HCT116 (cell line): ENCODE results near the gene MRPS35. TPM values are rescaled to one million over a fixed set of nuclear protein-coding genes. Genes with fewer than 3 reads are reported as not detected.

Experiments
- ATAC-seq: fragments of 200-7000 bp; cut with Tn5 transposase; 2 replicates; pipeline ENCODE4 v1.9.1; 2020; ENCODE audit warnings: mild to moderate bottlenecking, moderate library complexity
- BruUV-seq: library from RNA; stranded (reverse); fragments of 400-500 nt; replicated peaks from 2 replicates; lab custom pipeline; 2021; lab: Mats Ljungman, UMichigan
- CTCF ChIA-PET: fragments of 300-600 bp; sonication (Branson Sonifier 250); formaldehyde crosslinking; loops from one replicate; lab custom pipeline; 2021; ENCODE audit warnings: antibody characterized with exemption; lab: Charles Lee
- POLR2A ChIA-PET: fragments of 300-600, 350-600 bp; sonication (Branson Sonifier 250); formaldehyde crosslinking; loops from one replicate; lab custom pipeline; 2021; ENCODE audit warnings: antibody characterized with exemption; lab: Charles Lee
- RAD21 ChIA-PET, 2 experiments: fragments of 300-600 bp; sonication (Branson Sonifier 250); formaldehyde crosslinking; loops; one replicate each; lab custom pipeline; 2023; ENCODE audit warnings: low total read pairs in 2 of 2; ENCODE audit not compliant: uncharacterized antibody in 2 of 2, unreplicated experiment in 2 of 2, low non-redundant PET in 1 of 2; lab: Charles Lee
- DNase-seq: peaks from one replicate; pipeline ENCODE4 v3.0.0-alpha.2; 2010; ENCODE audit warnings: low read depth, low spot score
- H2AFZ ChIP-seq: fragments of 200-600 bp; shearing (Covaris generic), sonication (generic); 2 replicates; pipeline ENCODE4 v1.6.1; 2017; ENCODE audit warnings: low read depth, mixed run types, mixed read lengths, antibody characterized with exemption, low read length; ENCODE audit not compliant: poor library complexity, severe bottlenecking
- H3K27ac ChIP-seq: 2 replicates; pipeline ENCODE4 v1.5.1; 2012; ENCODE audit warnings: low read depth, low read length
- H3K27me3 ChIP-seq: fragments of 200-600 bp; sonication (generic); 2 replicates; pipeline ENCODE4 v1.6.1; 2016; ENCODE audit warnings: mixed run types, low read length, mixed read lengths; ENCODE audit not compliant: insufficient read depth
- H3K36me3 ChIP-seq, 2 experiments: fragments of 200-500 bp in 1 of 2; fragments of 200-600 bp in 1 of 2; sonication (Bioruptor generic) in 1 of 2; sonication (generic) in 1 of 2; 2 replicates each; pipeline versions ENCODE4 v1.5.1 to v1.6.1; 2014 to 2016; ENCODE audit warnings: low read length in 2 of 2, inconsistent platforms in 1 of 2, mixed read lengths in 1 of 2, mixed run types in 1 of 2; ENCODE audit not compliant: insufficient read depth in 2 of 2, control insufficient read depth in 1 of 2
- H3K4me1 ChIP-seq, 2 experiments: fragments of 200-600 bp in 1 of 2; sonication (generic) in 1 of 2; 2 replicates each; pipeline versions ENCODE4 v1.5.1 to v1.6.1; 2012 to 2017; ENCODE audit warnings: low read length in 2 of 2, inconsistent platforms in 1 of 2, mild to moderate bottlenecking in 1 of 2, mixed read lengths in 1 of 2, mixed run types in 1 of 2, moderate library complexity in 1 of 2; ENCODE audit not compliant: insufficient read depth in 2 of 2, control insufficient read depth in 1 of 2
- H3K4me2 ChIP-seq: fragments of 200-600 bp; sonication (generic); 2 replicates; pipeline ENCODE4 v1.6.1; 2017; ENCODE audit warnings: mixed run types, low read length, mixed read lengths
- H3K4me3 ChIP-seq, 2 experiments: fragments of 200-600 bp in 1 of 2; sonication (generic) in 1 of 2; replicated peaks in 1 of 2; 2 replicates each; pipeline ENCODE4 v1.5.1; 2011 to 2016; ENCODE audit warnings: low read length in 2 of 2, control low read depth in 1 of 2, low read depth in 1 of 2, mild to moderate bottlenecking in 1 of 2, mixed read lengths in 1 of 2, mixed run types in 1 of 2
- H3K79me2 ChIP-seq: fragments of 200-600 bp; sonication (generic); 2 replicates; pipeline ENCODE4 v1.6.1; 2017; ENCODE audit warnings: mild to moderate bottlenecking, mixed run types, low read length, moderate library complexity, mixed read lengths; ENCODE audit not compliant: insufficient read depth
- H3K9ac ChIP-seq: fragments of 200-600 bp; sonication (generic); 2 replicates; pipeline ENCODE4 v1.6.1; 2016; ENCODE audit warnings: low read length, mixed read lengths
- H3K9me2 ChIP-seq: fragments of 200-600 bp; sonication (generic), shearing (Covaris generic); 2 replicates; pipeline ENCODE4 v1.6.1; 2017; ENCODE audit warnings: mixed run types, mild to moderate bottlenecking, moderate library complexity; ENCODE audit not compliant: insufficient read depth
- H3K9me3 ChIP-seq, 2 experiments: fragments of 200-500 bp in 1 of 2; fragments of 200-600 bp in 1 of 2; sonication (Bioruptor generic) in 1 of 2; sonication (generic) in 1 of 2; 2 replicates each; pipeline ENCODE4 v1.6.1; 2014 to 2017; ENCODE audit warnings: low read length in 2 of 2, mixed read lengths in 2 of 2, inconsistent platforms in 1 of 2, low read depth in 1 of 2, mild to moderate bottlenecking in 1 of 2, mixed run types in 1 of 2, moderate library complexity in 1 of 2; ENCODE audit not compliant: control insufficient read depth in 1 of 2, insufficient read depth in 1 of 2
- H4K20me1 ChIP-seq: fragments of 200-600 bp; sonication (generic), shearing (Covaris generic); 2 replicates; pipeline ENCODE4 v1.6.1; 2017; ENCODE audit warnings: mixed run types, mild to moderate bottlenecking, moderate library complexity; ENCODE audit not compliant: insufficient read depth
- CEBPB ChIP-seq: IDR thresholded peaks from 2 replicates; pipeline ENCODE4 v1.6.1; 2012; ENCODE audit warnings: low read depth
- EZH2 ChIP-seq: fragments of 200-600 bp; sonication (generic); IDR thresholded peaks from 2 replicates; pipeline ENCODE4 v1.6.1; 2017; ENCODE audit warnings: antibody characterized with exemption, mixed run types
- EZH2phosphoT487 ChIP-seq: fragments of 200-600 bp; IDR thresholded peaks from 2 replicates; pipeline ENCODE4 v1.6.1; 2018; ENCODE audit warnings: antibody characterized with exemption, borderline replicate concordance
- FOSL1 ChIP-seq: IDR thresholded peaks from 2 replicates; pipeline ENCODE4 v1.6.1; 2012; ENCODE audit warnings: low read depth
- MAX ChIP-seq: IDR thresholded peaks from 2 replicates; pipeline ENCODE4 v1.6.1; 2012
- POLR2A ChIP-seq: IDR thresholded peaks from 2 replicates; pipeline ENCODE4 v1.7.0; 2011; ENCODE audit warnings: borderline replicate concordance; ENCODE audit not compliant: insufficient read depth, insufficient read length; ENCODE audit errors: extremely low read depth
- POLR2AphosphoS5 ChIP-seq: IDR thresholded peaks from 2 replicates; pipeline ENCODE4 v1.6.1; 2011; ENCODE audit warnings: mild to moderate bottlenecking, low read depth, low read length, moderate library complexity
- RAD21 ChIP-seq: IDR thresholded peaks from 2 replicates; pipeline ENCODE4 v1.6.1; 2012; ENCODE audit warnings: low read depth, mild to moderate bottlenecking
- REST ChIP-seq: IDR thresholded peaks from 2 replicates; pipeline ENCODE4 v1.6.1; 2012; ENCODE audit warnings: low read depth
- SIN3A ChIP-seq: IDR thresholded peaks from 2 replicates; pipeline ENCODE4 v1.6.1; 2012; ENCODE audit warnings: low read depth
- SP1 ChIP-seq: IDR thresholded peaks from 2 replicates; pipeline ENCODE4 v1.6.1; 2012; ENCODE audit warnings: low read depth
- TCF7L2 ChIP-seq: IDR thresholded peaks from 2 replicates; pipeline ENCODE4 v1.7.0; 2011; ENCODE audit warnings: borderline replicate concordance, inconsistent platforms; ENCODE audit not compliant: insufficient read depth, insufficient read length; ENCODE audit errors: extremely low read depth
- YY1 ChIP-seq: IDR thresholded peaks from 2 replicates; pipeline ENCODE4 v1.6.1; 2011; ENCODE audit warnings: low read length, low read depth, moderate library complexity, mild to moderate bottlenecking; ENCODE audit not compliant: insufficient replicate concordance; ENCODE audit errors: extremely low read depth
- ZFX ChIP-seq: fragments of 450-650 bp; IDR thresholded peaks from 2 replicates; pipeline ENCODE4 v1.6.1; 2017
- intact Hi-C: fragments of 100-400 bp; cut with micrococcal nuclease; formaldehyde crosslinking; loops from 2 replicates; pipeline ENCODE4 v1.10.0; 2022
- total RNA-seq: library from RNA; stranded (reverse); gene quantifications from one replicate; pipeline ENCODE4 v1.2.1, GENCODE V29; 2021; ENCODE audit not compliant: unreplicated experiment

The MRPS35 gene
- total RNA-seq, 1 experiment from 2014 or later, result 55.4 TPM

- H2AFZ ChIP-seq, result no peak overlapping the region
- no peaks in the 10 kb centered on the region for H4K20me1 ChIP-seq
- no peak for TF ChIP-seq RAD21
- no peak for TF ChIP-seq FOSL1
- TF ChIP-seq TCF7L2, result no peak
- H3K4me3 ChIP-seq, result no peak overlapping the region
- DNase-seq (no peak), ATAC-seq (no peak)
- no peaks in the 10 kb centered on the region for H3K9me3 ChIP-seq
- no peaks in the 10 kb centered on the region for H3K9me2 ChIP-seq
- ChIA-PET CTCF (no interaction called here), RAD21 (no interaction called here), POLR2A (no interaction called here)
- H3K27ac ChIP-seq, result no peak overlapping the region
- no TSS peak for BruUV-seq
- no peaks in the 10 kb centered on the region for H3K27me3 ChIP-seq
- no peak overlapping the region for H3K4me2 ChIP-seq
- peaks cover 5 to 7% of the 10 kb centered on the region in 2 experiments for H3K36me3 ChIP-seq
- H3K4me1 ChIP-seq, result no peaks in the 10 kb centered on the region
- H3K9ac ChIP-seq, result no peak overlapping the region
- intact Hi-C loops, result no loop called here
- H3K79me2 ChIP-seq, result no peaks in the 10 kb centered on the region
Measured at GRCh38 chr12:27696864-27697564, 13.6 kb upstream of the MRPS35 start.

GRCh38 chr12:27703720-27704452 lies 6.7 kb upstream of the MRPS35 start:
- Histone ChIP-seq H2AFZ (no peak overlapping the region), H3K4me3 (no peak overlapping the region), H3K27ac (no peak overlapping the region), H4K20me1 (no peaks in the 10 kb centered on the region), H3K79me2 (no peaks in the 10 kb centered on the region), H3K9me3 (no peaks in the 10 kb centered on the region), H3K27me3 (no peaks in the 10 kb centered on the region), H3K9me2 (no peaks in the 10 kb centered on the region), H3K4me2 (no peak overlapping the region), H3K9ac (no peak overlapping the region), H3K4me1 (no peaks in the 10 kb centered on the region), H3K36me3 (no peaks in the 10 kb centered on the region)
- ATAC-seq (peak; percentile 99), DNase-seq (peak; percentile 87)
- BruUV-seq, result no TSS peak
- ChIA-PET RAD21 (interaction anchor here in 1 of 2 experiments (1.0 kb wide), 1 partner anchor 279 kb away, joined by 3 read pairs; no protein-coding TSS in a partner anchor), CTCF (interaction anchor here (0.7 to 1.2 kb wide), 9 partner anchors 20 to 1263 kb away, joined by 3 to 5 read pairs (median 3); no protein-coding TSS in a partner anchor), POLR2A (interaction anchor here (0.7 to 1.1 kb wide), 2 partner anchors 13 to 980 kb away, joined by 3 to 4 read pairs; no protein-coding TSS in a partner anchor)
- intact Hi-C loops, result loop anchor here (5.0 to 10.0 kb wide), 3 partner anchors 282 to 849 kb away; partner anchors contain the start of gene TM7SF3
- TF ChIP-seq EZH2phosphoT487, result no peak
- peak; percentile 86 for TF ChIP-seq RAD21
- no peak for TF ChIP-seq REST
- no peak for TF ChIP-seq SIN3A
- TF ChIP-seq TCF7L2, result no peak
- TF ChIP-seq CEBPB, result peak; percentile 93
- no peak for TF ChIP-seq EZH2
- TF ChIP-seq POLR2AphosphoS5, result peak; percentile 36; the same call in 1 of the 2 replicates
- TF ChIP-seq POLR2A, result no peak
- no peak for TF ChIP-seq SP1
- peak; percentile 42; the same call in 1 of the 2 replicates for TF ChIP-seq MAX
- peak; percentile 39 for TF ChIP-seq YY1
- no peak for TF ChIP-seq ZFX
